K562 (cell line): ENCODE data around the gene CREB3L4. TPM values are rescaled to one million over a fixed set of nuclear protein-coding genes. Genes with fewer than 3 reads are reported as not detected.
A peak's percentile ranks its signal among the peaks of the same experiment; 100 is the strongest.

ENCODE experiments used
- CHCHD3 ChIP-seq: fragments of 250-450 bp; sonication (Bioruptor Pico); IDR thresholded peaks from 2 replicates; pipeline ENCODE4 v2.1.2; 2022; ENCODE audit warnings: mild to moderate bottlenecking
- CREB1 ChIP-seq, 2 experiments: sonication (generic) in 1 of 2; formaldehyde crosslinking in 1 of 2; IDR thresholded peaks; 2 replicates each; pipeline versions ENCODE4 v1.6.1 to v1.8.0; 2012 to 2022; ENCODE audit warnings: inconsistent platforms in 1 of 2, mild to moderate bottlenecking in 1 of 2, missing genetic modification reagents in 1 of 2, moderate library complexity in 1 of 2
- DPF2 ChIP-seq: fragments of 450-650 bp; IDR thresholded peaks from 2 replicates; pipeline ENCODE4 v1.6.1; 2016
- ELK1 ChIP-seq: sonication (generic); formaldehyde crosslinking; IDR thresholded peaks from 2 replicates; pipeline ENCODE4 v1.8.1; 2022; ENCODE audit warnings: missing genetic modification reagents
- HDAC1 ChIP-seq, 2 experiments: fragments of 450-650 bp; IDR thresholded peaks; 2 replicates each; pipeline ENCODE4 v1.6.1; 2016 to 2017; ENCODE audit warnings: inconsistent platforms in 1 of 2, mild to moderate bottlenecking in 1 of 2, moderate library complexity in 1 of 2
- ILK ChIP-seq: fragments of 450-650 bp; IDR thresholded peaks from 2 replicates; pipeline ENCODE4 v1.6.1; 2016; ENCODE audit warnings: missing genetic modification characterization, low read depth, mild to moderate bottlenecking, missing compliant biosample characterization, moderate library complexity, borderline replicate concordance
- JUND ChIP-seq, 2 experiments: IDR thresholded peaks; 2 replicates in 1 of 2; 3 replicates in 1 of 2; pipeline ENCODE4 v1.6.1; 2011; ENCODE audit warnings: borderline replicate concordance in 2 of 2, low read depth in 2 of 2, low read length in 2 of 2, improper control_type of control experiment in 1 of 2, missing biosample characterization in 1 of 2, missing genetic modification characterization in 1 of 2, missing genetic modification reagents in 1 of 2
- KAT2B ChIP-seq: IDR thresholded peaks from one replicate; pipeline ENCODE4 v1.6.1; 2012; ENCODE audit warnings: low read depth, mild to moderate bottlenecking, control low read depth, inconsistent platforms, low read length, moderate library complexity
- MAZ ChIP-seq, 2 experiments: fragments of 450-650 bp in 1 of 2; sonication (generic) in 1 of 2; formaldehyde crosslinking; IDR thresholded peaks in 1 of 2; conservative IDR thresholded peaks in 1 of 2; 2 replicates each; pipeline versions ENCODE4 v1.4.0 to v1.5.0; 2020; ENCODE audit warnings: mild to moderate bottlenecking in 1 of 2, missing genetic modification reagents in 1 of 2
- POU5F1 ChIP-seq: fragments of 150-350 bp; IDR thresholded peaks from 2 replicates; pipeline ENCODE4 v1.6.1; 2014; ENCODE audit warnings: borderline replicate concordance, low read length, low read depth, mild to moderate bottlenecking; ENCODE audit not compliant: partially characterized antibody
- TAF1 ChIP-seq: IDR thresholded peaks from 2 replicates; pipeline ENCODE4 v1.6.1; 2011; ENCODE audit warnings: mild to moderate bottlenecking, low read length, moderate library complexity; ENCODE audit not compliant: insufficient read depth, control insufficient read depth, severe bottlenecking; ENCODE audit errors: extremely low read depth
- THAP12 ChIP-seq: fragments of 250-450 bp; sonication (Bioruptor Pico); IDR thresholded peaks from 2 replicates; pipeline ENCODE4 v1.9.0; 2021; ENCODE audit warnings: mild to moderate bottlenecking, inconsistent platforms
- ZBTB49 ChIP-seq: sonication (generic); formaldehyde crosslinking; IDR thresholded peaks from 2 replicates; pipeline ENCODE4 v1.8.0; 2022; ENCODE audit warnings: missing genetic modification reagents, mild to moderate bottlenecking, borderline replicate concordance
- ZBTB5 ChIP-seq: fragments of 450-650 bp; IDR thresholded peaks from 2 replicates; pipeline ENCODE4 v1.6.1; 2017; ENCODE audit warnings: antibody characterized with exemption
- ZNF263 ChIP-seq: sonication (generic); formaldehyde crosslinking; IDR thresholded peaks from 2 replicates; pipeline ENCODE4 v1.8.0; 2022; ENCODE audit warnings: mild to moderate bottlenecking, missing genetic modification reagents, borderline replicate concordance
- ZNF75A ChIP-seq: fragments of 450-650 bp; formaldehyde crosslinking; IDR thresholded peaks from 2 replicates; pipeline ENCODE4 v1.4.0; 2020; ENCODE audit warnings: mild to moderate bottlenecking
- polyA plus RNA-seq, 8 experiments: library from polyadenylated mRNA; depleted of rRNA in 4 of 8; stranded (reverse) in 5 of 8; unstranded in 3 of 8; fragments of >200 nt; fragmentation: Nextera tagmentation in 2 of 8; fragmentation: Illumina TruSeq in 1 of 8; extraction: Ambion mirVana in 2 of 8; extraction: Trizol in 1 of 8; gene quantifications; 2 replicates each; pipeline versions ENCODE4 v1.2.1 to v1.2.3, GENCODE V29; 2011 to 2014; ENCODE audit warnings: inconsistent platforms in 1 of 8, missing spikeins in 1 of 8
- total RNA-seq, 7 experiments: library from RNA; depleted of rRNA in 6 of 7; stranded (reverse); fragments of >200 nt in 6 of 7; fragmentation: Illumina TruSeq in 2 of 7; extraction: Trizol in 2 of 7; gene quantifications; 2 replicates each; pipeline versions ENCODE4 v1.2.1 to v1.2.3, GENCODE V29; 2011 to 2021; ENCODE audit warnings: low replicate concordance in 1 of 7

CREB3L4 gene
- total and polyA plus RNA-seq, 9 of the 15 experiments (the other 6 are each of a cell fraction or from before 2014, with no cell fraction given): 9.9 to 18.6 (median 13.9) TPM

GRCh38 chr1:153963030-153963849 lies 4.5 kb upstream of the CREB3L4 start, which contains the start of gene SLC39A1 (continued):
- no peak for TF ChIP-seq ZBTB5
- no peak for TF ChIP-seq POU5F1
- peak; percentile 61 for TF ChIP-seq TAF1
- TF ChIP-seq CREB1 (IDR thresholded peaks at IDR 0.05): peak; percentile 69; the same call in 1 of the 2 replicates
- TF ChIP-seq CREB1 (CRISPR knock-in tag; IDR thresholded peaks at IDR 0.05): peak; percentile 74; the same call in 1 of the 2 replicates
- no peak for TF ChIP-seq ILK
- TF ChIP-seq DPF2: no peak
- peak; percentile 78 for TF ChIP-seq JUND (IDR thresholded peaks at IDR 0.05; ENCODE audit: borderline replicate concordance, low read depth, low read length)
- TF ChIP-seq JUND (tag; IDR thresholded peaks at IDR 0.05; ENCODE audit: borderline replicate concordance, low read depth, low read length): no peak; the same call in 1 of the 3 replicates
- no peak for TF ChIP-seq CHCHD3 (CRISPR knock-in tag)
- TF ChIP-seq ZBTB49 (CRISPR knock-in tag): 0 out of 2 replicates have a peak, but pooled peaks have one; percentile 31
- TF ChIP-seq MAZ (CRISPR knock-in tag; conservative IDR thresholded peaks at IDR 0.05 in 1 of 2, IDR thresholded peaks at IDR 0.05 in 1 of 2): peak; percentile 63; a peak in 2 of 4 replicates
- peak in 1 of 2 experiments; percentile 14; a peak in 1 of 4 replicates for TF ChIP-seq HDAC1 (IDR thresholded peaks at IDR 0.05)
- TF ChIP-seq THAP12 (CRISPR knock-in tag): no peak
- no peak for TF ChIP-seq KAT2B
- no peak for TF ChIP-seq ZNF75A
- no peak; the same call in 1 of the 2 replicates for TF ChIP-seq ZNF263 (CRISPR knock-in tag)
- no peak for TF ChIP-seq ELK1
